HG03108 (cell line): Measurements from ENCODE around the gene FAM181A.

Experiments used
- ATAC-seq: cut with Tn5 transposase; IDR thresholded peaks from one replicate; pipeline ENCODE4 v1.9.1; 2021; ENCODE audit warnings: moderate library complexity; ENCODE audit not compliant: unreplicated experiment

FAM181A gene

GRCh38 chr14:93903342-93904184, 23.6 kb upstream of the FAM181A start:
- ATAC-seq, result no peak

DNA sequence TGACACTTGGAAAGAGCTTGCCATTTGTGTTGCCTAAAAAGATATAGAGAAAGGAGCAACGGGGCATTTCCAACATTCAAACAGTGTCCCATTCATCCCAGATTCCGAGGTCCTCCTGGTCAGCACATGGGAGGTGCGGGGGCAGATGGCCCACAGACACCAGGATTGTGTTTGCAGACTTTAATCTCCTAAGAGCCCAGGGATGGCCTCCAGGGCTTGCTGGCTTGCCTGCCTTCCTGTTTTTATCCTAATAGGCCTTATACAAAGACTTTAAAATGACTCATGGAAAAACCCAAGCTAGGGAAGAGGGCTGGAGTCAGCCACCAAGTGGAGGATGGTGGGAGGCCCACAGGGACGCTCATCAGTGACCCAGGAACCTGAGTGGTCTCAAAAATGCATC, 21.5 kb upstream of the FAM181A start:
- no peak for ATAC-seq

DNA sequence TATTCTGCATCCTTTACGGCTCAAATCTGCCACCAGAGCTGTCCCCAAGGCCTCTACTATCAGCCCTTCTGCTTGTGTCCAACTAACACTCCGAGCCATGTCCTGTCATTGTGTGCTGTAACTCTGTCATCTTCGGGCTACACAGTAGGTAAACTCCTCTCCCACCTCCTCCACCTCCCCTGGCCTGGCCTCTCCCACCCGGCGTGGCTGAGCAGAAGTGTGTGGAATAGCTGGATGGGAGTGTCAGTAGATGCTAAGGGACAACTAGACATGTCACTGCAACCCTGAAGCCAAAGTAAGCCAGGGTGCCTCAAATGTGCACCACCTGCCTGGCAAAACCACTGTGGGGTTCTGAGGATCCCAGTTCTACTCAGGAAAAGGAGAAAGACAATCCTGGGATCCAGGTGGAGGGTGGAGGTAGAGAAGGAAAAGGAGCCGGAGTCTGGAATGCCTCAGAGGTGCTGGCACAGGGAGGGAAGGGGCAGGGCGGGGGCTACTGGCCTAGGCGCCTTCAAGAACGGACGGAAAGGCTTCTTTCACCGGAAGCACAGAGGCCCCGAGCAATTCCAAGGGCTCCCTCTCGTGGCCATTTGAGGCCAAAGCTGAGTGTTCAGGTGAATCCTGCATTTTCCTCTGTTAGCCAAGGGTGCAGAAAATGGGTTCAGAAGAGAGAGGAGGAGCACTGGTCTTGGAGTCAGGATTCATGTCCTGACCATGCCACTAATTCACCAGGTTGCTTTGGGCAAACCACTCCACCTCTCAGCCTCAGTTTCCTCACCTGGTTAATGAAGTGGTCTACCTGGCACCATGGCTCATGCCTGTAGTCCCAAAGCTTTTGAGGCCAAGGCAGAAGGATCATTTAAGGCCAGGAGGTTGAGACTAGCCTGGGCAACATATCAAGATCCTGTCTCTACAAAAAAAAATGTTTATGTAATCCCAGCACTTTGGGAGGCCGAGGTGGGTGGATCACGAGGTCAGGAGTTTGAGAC, 20.5 kb upstream of the FAM181A start:
- ATAC-seq, result no peak

DNA sequence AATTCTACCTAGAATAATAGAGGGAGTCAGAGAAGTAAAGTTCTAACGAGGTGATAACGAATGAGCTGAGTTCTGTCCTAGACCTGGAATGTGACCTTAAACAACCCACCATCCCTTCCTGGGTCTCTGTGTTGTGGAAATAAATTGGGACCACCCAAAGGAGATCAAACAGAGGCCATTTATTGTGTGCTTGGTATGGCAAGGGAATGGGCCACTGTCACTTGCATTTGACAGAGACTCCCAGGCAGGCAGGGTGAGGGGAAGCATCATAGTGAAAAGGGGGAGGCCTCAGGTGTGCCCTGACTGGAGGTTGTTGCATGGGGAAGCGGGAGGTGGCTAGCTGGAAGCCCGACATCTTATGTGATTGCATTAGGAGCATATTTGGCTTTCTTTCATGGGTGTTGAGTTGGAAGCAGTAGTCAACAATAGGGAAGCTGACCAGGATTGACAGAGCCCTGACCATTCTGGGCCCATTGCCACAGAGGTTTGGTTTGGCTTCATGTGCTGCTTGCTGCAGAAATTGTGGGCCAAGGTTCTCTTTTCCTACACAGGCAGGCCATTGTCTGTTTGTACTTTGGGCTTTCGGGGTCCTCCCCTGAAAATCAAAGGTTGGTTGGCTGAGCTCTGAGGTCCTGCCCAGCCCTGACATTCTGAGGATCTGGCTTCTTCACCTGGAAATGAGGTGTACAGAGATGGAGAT, 17.6 kb upstream of the FAM181A start:
- ATAC-seq, result no peak

- ATAC-seq, result no peak
These were observed 15.0 kb upstream of the FAM181A start for GRCh38 chr14:93911975-93912615.

GRCh38 chr14:93912782-93913181, 14.4 kb upstream of the FAM181A start:
- no peak for ATAC-seq

GRCh38 chr14:93914278-93914677, 12.9 kb upstream of the FAM181A start:
- ATAC-seq, result no peak

DNA sequence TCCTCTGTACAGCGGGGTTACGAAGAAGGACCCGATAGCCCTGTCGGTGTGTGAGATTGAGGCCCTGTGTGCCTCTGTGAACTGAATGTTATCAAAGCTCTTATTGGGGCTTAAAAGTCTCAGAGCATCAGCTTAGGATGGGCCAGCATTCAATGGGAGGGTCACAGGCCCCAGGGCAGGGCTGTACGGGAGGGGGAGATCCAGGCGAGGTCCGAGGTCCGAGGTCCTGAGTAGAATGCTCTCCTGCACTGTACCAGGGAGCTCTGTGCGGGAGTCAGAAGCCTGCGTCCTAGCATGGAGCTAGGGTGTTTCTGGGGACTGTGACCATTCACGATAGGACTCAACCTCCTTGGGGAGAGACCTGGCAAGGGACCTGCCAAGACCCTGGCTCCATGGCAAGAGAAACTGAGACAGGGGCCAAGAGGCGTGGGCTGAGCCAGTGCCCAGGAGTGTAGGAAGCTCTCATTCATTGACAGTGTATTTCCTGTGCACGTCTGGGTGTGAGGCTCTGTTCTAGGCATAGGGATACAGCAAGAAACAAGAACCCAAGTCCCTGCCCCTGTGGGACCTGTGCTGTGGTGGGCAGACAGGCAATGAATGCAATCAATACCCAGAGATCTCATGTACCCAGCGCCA, 12.0 kb upstream of the FAM181A start:
- ATAC-seq, result no peak

DNA sequence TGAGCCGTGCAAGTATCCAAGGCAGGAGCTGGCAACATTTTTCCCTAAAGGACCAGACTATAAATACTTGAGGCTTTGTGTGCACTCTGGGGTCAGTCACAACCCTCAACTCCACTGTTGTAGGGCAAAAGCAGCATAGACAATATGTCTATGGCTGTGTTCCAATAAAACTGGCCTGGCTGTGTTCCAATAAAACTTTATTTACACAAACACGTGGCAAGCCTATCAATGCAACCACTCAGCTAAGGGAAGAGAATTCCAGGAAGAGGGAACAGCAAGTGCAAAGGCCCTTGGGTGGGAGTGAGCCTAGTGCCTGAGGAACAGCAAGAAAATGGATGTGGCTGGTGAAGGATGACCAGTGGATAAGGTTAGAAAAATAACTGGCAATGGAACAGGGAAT, 11.3 kb upstream of the FAM181A start:
- no peak for ATAC-seq

DNA sequence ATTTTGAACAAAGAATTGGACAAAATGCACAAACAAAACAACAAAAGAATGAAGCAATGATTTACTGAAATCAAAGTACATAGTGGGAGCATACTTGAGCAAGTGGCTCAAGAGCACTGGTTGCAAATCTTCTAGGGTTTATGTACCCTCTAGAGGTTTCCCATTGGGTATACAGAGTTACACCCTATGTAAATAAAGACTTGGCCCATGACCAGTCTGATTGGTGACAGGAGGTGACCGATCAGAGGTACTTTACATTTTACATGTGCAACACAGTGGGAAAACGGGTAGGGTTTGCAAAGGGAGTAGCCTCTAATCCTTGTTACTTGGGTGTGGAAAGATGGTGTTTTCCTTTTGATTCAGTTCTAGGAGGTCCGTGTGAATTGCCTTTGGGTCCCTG, 10.6 kb upstream of the FAM181A start:
- no peak for ATAC-seq

DNA sequence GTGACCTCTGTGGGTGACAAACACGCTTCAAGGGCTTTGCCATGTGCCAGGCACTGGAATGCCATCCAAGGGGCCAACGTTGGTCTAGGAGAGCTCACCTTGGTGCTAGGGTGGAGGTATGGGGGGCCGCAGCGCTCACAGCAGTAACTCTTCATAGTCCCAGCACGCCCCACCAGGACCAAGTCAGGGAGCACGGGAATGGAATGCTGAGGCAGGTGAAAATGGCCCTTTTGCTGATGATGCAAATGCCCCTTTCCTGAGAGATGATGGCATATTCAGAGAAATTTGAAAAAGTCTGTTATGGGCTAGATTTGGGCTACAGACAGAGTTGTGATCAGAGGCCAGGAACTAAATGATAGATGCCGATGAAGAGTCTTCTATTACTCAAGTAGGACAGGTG, 10.0 kb upstream of the FAM181A start:
- ATAC-seq, result no peak

GRCh38 chr14:93921001-93921806, 5.9 kb upstream of the FAM181A start:
- ATAC-seq, result no peak

- no peak for ATAC-seq
These were observed 3.5 kb upstream of the FAM181A start for GRCh38 chr14:93923626-93924025.

DNA sequence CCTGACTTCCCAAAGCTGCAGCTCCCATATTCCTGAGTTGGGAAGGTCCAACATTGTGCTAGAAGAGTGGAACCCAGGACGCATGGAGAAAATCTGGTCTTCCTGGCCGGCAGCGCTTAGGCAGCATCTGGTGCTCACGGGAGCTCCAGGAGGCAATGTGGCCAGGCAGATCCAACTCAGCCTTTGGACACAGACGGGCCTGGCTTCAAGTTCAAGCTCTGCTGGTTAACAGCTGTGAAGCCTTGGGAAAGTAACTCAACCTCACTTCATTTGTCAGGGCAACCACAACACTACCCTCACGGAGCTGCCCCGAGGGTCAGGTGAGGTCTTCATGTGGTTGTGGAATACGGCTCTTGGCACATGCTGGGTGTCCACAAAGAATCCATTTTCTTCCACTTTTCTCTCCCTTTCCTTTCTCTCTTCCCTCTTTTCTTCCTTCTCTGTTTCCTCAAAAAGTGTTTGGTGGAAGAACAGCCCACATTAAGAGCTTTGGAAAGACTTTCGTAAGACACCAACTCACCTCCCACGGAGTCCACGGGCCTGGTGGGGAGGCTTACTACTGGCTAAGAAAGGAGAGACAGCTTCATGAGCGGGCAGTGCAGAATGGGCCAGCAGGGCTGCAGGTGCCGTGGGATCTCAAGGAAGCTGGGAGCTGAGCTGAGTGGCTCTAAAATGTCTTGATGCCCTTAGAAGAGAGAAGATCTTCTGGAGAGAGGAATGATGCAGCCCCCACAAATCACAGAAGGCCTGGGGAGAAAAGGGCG, 2.4 kb upstream of the FAM181A start:
- no peak for ATAC-seq

DNA sequence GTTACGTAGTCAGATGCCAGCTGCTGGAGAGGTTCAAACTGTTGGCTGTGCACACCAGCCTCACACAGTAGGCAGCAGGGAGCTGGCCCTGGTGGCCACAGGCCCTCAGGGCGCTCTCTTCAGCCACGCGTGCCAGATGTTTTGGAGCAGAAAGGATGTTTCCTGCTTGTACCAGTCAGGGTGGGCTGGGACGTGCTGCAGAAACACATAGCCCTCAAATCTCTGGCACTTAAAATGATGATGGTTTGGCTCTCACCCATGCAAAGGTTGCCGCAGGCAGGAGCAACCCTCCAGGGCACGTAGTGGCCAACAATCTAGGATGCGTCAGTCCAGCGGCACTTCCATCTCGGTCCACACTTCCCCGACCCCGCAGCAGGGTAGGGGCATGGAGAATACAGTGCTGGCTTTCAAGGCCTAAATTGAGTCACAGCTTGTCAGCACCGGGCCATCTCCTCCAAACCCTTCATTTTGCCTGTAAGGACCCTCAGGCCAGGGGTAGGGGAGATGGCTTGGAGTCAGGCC, 1.7 kb upstream of the FAM181A start:
- ATAC-seq, result no peak

GRCh38 chr14:93926245-93926872, 785 bp upstream of the FAM181A start:
- ATAC-seq, result no peak

DNA sequence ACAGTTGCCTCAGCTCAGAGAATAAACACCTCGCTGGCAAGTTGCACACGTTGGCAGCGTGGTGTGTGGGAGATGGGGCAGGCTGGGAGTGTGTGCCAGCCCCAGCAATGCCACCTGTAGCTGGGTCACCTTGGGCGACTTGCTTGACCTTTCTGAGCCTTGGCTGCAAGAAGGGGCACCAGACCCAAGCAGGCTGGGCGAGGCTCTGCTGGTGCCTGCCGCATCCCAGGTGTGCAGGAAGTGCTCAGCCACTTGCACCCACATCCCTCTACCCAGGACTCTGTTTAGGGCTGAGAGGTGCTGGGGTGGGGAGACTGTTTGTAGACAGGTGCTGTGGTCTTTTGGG, 629 bp downstream of the FAM181A start:
- no peak for ATAC-seq
